CD14-positive monocyte (primary cell): ENCODE results near the gene SFMBT2. TPM values are rescaled to one million over a fixed set of nuclear protein-coding genes. Genes with fewer than 3 reads are reported as not detected.

Experiments used
- DNase-seq, 3 donors: peaks; one replicate each; pipeline ENCODE4 v3.0.0-alpha.2; 2011 to 2022
- H2AFZ ChIP-seq: 2 replicates; pipeline ENCODE4 v1.6.0; 2012; ENCODE audit warnings: mild to moderate bottlenecking, low read depth, low read length, inconsistent platforms; ENCODE audit not compliant: insufficient read depth, poor library complexity, severe bottlenecking
- H3K27ac ChIP-seq, 2 donors: 1 replicate in 1 of 2; 2 replicates in 1 of 2; pipeline ENCODE4 v1.5.1; 2012 to 2013; ENCODE audit warnings: low read length in 2 of 2, control low read depth in 1 of 2, inconsistent platforms in 1 of 2, low read depth in 1 of 2, mild to moderate bottlenecking in 1 of 2
- H3K27me3 ChIP-seq, 2 donors: one replicate each; pipeline versions ENCODE4 v1.6.0 to v1.6.1; 2011 to 2013; ENCODE audit warnings: low read length in 2 of 2; ENCODE audit not compliant: control insufficient read depth in 2 of 2, insufficient read depth in 2 of 2
- H3K36me3 ChIP-seq, 2 donors: replicated peaks in 1 of 2; 1 replicate in 1 of 2; 2 replicates in 1 of 2; pipeline versions ENCODE4 v1.5.1 to v1.6.1; 2012 to 2013; ENCODE audit warnings: low read length in 2 of 2, control low read depth in 1 of 2, inconsistent platforms in 1 of 2, mild to moderate bottlenecking in 1 of 2; ENCODE audit not compliant: insufficient read depth in 2 of 2, control insufficient read depth in 1 of 2
- H3K4me1 ChIP-seq, 2 donors: 1 replicate in 1 of 2; 2 replicates in 1 of 2; pipeline versions ENCODE4 v1.5.1 to v1.6.1; 2012 to 2013; ENCODE audit warnings: low read length in 2 of 2, control low read depth in 1 of 2, inconsistent platforms in 1 of 2, mild to moderate bottlenecking in 1 of 2, moderate library complexity in 1 of 2; ENCODE audit not compliant: insufficient read depth in 2 of 2, control insufficient read depth in 1 of 2
- H3K4me2 ChIP-seq: replicated peaks from 2 replicates; pipeline ENCODE3; 2012; ENCODE audit warnings: low read length, moderate library complexity, mild to moderate bottlenecking; ENCODE audit not compliant: poor library complexity, severe bottlenecking; ENCODE audit errors: extremely low read depth
- H3K4me3 ChIP-seq, 3 experiments: fragments of 200-600 bp in 1 of 3; sonication (generic) in 1 of 3; replicated peaks in 1 of 3; 1 replicate in 2 of 3; 2 replicates in 1 of 3; pipeline ENCODE4 v1.5.1; 2011 to 2013; ENCODE audit warnings: low read length in 3 of 3, mild to moderate bottlenecking in 3 of 3, control low read depth in 2 of 3, low read depth in 2 of 3, inconsistent platforms in 1 of 3, moderate library complexity in 1 of 3
- H3K79me2 ChIP-seq: 2 replicates; pipeline ENCODE4 v1.6.0; 2012; ENCODE audit warnings: mild to moderate bottlenecking, control low read depth, inconsistent platforms, low read length, moderate library complexity; ENCODE audit not compliant: insufficient read depth
- H3K9ac ChIP-seq: 2 replicates; pipeline ENCODE4 v1.6.0; 2017; ENCODE audit warnings: low read length, mild to moderate bottlenecking; ENCODE audit not compliant: insufficient read depth, poor library complexity, severe bottlenecking
- H3K9me3 ChIP-seq, 2 donors: replicated peaks in 1 of 2; 1 replicate in 1 of 2; 2 replicates in 1 of 2; pipeline versions ENCODE4 v1.5.1 to v1.6.1; 2012 to 2013; ENCODE audit warnings: low read length in 2 of 2, control low read depth in 1 of 2; ENCODE audit not compliant: control insufficient read depth in 1 of 2, insufficient read depth in 1 of 2
- H4K20me1 ChIP-seq: 2 replicates; pipeline ENCODE4 v1.6.0; 2012; ENCODE audit warnings: mild to moderate bottlenecking, low read length, control low read depth, moderate library complexity; ENCODE audit not compliant: insufficient read depth
- H3K27ac Mint-ChIP-seq, 7 donors: one replicate each; pipeline ENCODE4 v1.8.0; 2020; ENCODE audit warnings: mild to moderate bottlenecking in 7 of 7, mixed read lengths in 7 of 7, moderate library complexity in 6 of 7, inconsistent platforms in 2 of 7
- H3K27me3 Mint-ChIP-seq, 3 donors: one replicate each; pipeline ENCODE4 v1.8.0; 2021 to 2022; ENCODE audit warnings: low read depth in 3 of 3, mild to moderate bottlenecking in 3 of 3, mixed read lengths in 3 of 3, moderate library complexity in 3 of 3, inconsistent platforms in 1 of 3
- H3K36me3 Mint-ChIP-seq, 2 donors: one replicate each; pipeline ENCODE4 v1.8.0; 2020; ENCODE audit warnings: mixed read lengths in 2 of 2, inconsistent platforms in 1 of 2, mild to moderate bottlenecking in 1 of 2
- H3K4me1 Mint-ChIP-seq: one replicate; pipeline ENCODE4 v1.8.0; 2020; ENCODE audit warnings: mild to moderate bottlenecking, mixed read lengths
- H3K4me3 Mint-ChIP-seq, 2 donors: one replicate each; pipeline ENCODE4 v1.8.0; 2020; ENCODE audit warnings: mild to moderate bottlenecking in 2 of 2, mixed read lengths in 2 of 2, moderate library complexity in 1 of 2
- H3K9me3 Mint-ChIP-seq, 7 donors: one replicate each; pipeline ENCODE4 v1.8.0; 2020 to 2022; ENCODE audit warnings: mixed read lengths in 7 of 7, mild to moderate bottlenecking in 6 of 7, moderate library complexity in 6 of 7, inconsistent platforms in 2 of 7
- CTCF ChIP-seq: fragments of 200-600 bp; IDR thresholded peaks from one replicate; pipeline ENCODE4 v1.8.0; 2022; ENCODE audit warnings: antibody characterized with exemption, mild to moderate bottlenecking
- WGBS: methylation state at CpG from one replicate; pipeline ENCODE4 v1.1.5; 2013; ENCODE audit warnings: missing lambda C conversion rate; ENCODE audit not compliant: insufficient coverage; 5-methylcytosine and 5-hydroxymethylcytosine counted together
- intact Hi-C, 2 donors: fragments of 100-400 bp; cut with micrococcal nuclease; formaldehyde crosslinking; loops; one replicate each; pipeline versions ENCODE4 v1.15.0 to v1.15.1; 2023
- polyA plus RNA-seq, 3 donors: library from polyadenylated mRNA; depleted of rRNA in 1 of 3; unstranded in 2 of 3; stranded (reverse) in 1 of 3; fragments of 300-500 nt in 2 of 3; fragments of >200 nt in 1 of 3; fragmentation: Illumina TruSeq in 2 of 3; gene quantifications; 1 replicate in 2 of 3; 2 replicates in 1 of 3; pipeline ENCODE4 v1.2.3, GENCODE V29; 2012 to 2021

Gene SFMBT2
- polyA plus RNA-seq, 3 donors: 0.53 to 10.9 (median 1.6) TPM

GRCh38 chr10:7162331-7162730, 248.5 kb downstream of the SFMBT2 start:
- TF ChIP-seq CTCF: no peak
- intact Hi-C loops: no loop called here
- H3K36me3 Mint-ChIP-seq: peaks cover 62 to 65% of the 10 kb centered on the region in 2 donors
- WGBS: 98% methylated on average over 4 of the region's 8 CpGs
- no peak overlapping the region for H3K4me3 ChIP-seq
- H3K4me1 ChIP-seq: peaks cover 7 to 8% of the 10 kb centered on the region in 2 donors
- H4K20me1 ChIP-seq: no peaks in the 10 kb centered on the region
- H3K9me3 Mint-ChIP-seq: no peaks in the 10 kb centered on the region
- H3K9ac ChIP-seq: no peak overlapping the region
- H3K79me2 ChIP-seq: no peaks in the 10 kb centered on the region
- no peaks in the 10 kb centered on the region for H3K27me3 ChIP-seq
- H3K27me3 Mint-ChIP-seq: peaks cover 0 to 1% (median 1%) of the 10 kb centered on the region in 3 donors
- H3K4me1 Mint-ChIP-seq: peaks cover 7% of the 10 kb centered on the region
- peak overlapping the region in 1 of 2 donors; percentile 18 for H3K27ac ChIP-seq
- peak overlapping the region in 4 of 7 donors; percentile 5 to 58 (median 38) for H3K27ac Mint-ChIP-seq
- no peak for DNase-seq
- H2AFZ ChIP-seq: no peak overlapping the region
- H3K4me2 ChIP-seq: no peak overlapping the region
- peaks cover 41 to 83% of the 10 kb centered on the region in 2 donors for H3K36me3 ChIP-seq
- no peaks in the 10 kb centered on the region for H3K9me3 ChIP-seq
- no peak overlapping the region for H3K4me3 Mint-ChIP-seq

- Histone ChIP-seq H3K36me3 (peaks cover 37 to 77% of the 10 kb centered on the region in 2 donors), H3K9ac (no peak overlapping the region), H3K27ac (peak overlapping the region in 1 of 2 donors; percentile 18), H3K4me2 (no peak overlapping the region), H3K4me3 (no peak overlapping the region), H3K27me3 (no peaks in the 10 kb centered on the region), H3K9me3 (no peaks in the 10 kb centered on the region), H3K4me1 (peaks cover 13 to 15% of the 10 kb centered on the region in 2 donors), H2AFZ (no peak overlapping the region), H3K79me2 (no peaks in the 10 kb centered on the region), H4K20me1 (no peaks in the 10 kb centered on the region)
- intact Hi-C loops: no loop called here
- Mint-ChIP-seq H3K27ac (peak overlapping the region in 4 of 7 donors; percentile 5 to 58 (median 21)), H3K4me1 (peaks cover 14% of the 10 kb centered on the region), H3K27me3 (peaks cover 0 to 1% (median 1%) of the 10 kb centered on the region in 3 donors), H3K36me3 (peaks cover 56 to 58% of the 10 kb centered on the region in 2 donors), H3K9me3 (no peaks in the 10 kb centered on the region), H3K4me3 (no peak overlapping the region)
- 97% methylated on average over 10 of the region's 15 CpGs for WGBS
- no peak for DNase-seq
- TF ChIP-seq CTCF: no peak
These were observed 249.2 kb downstream of the SFMBT2 start for GRCh38 chr10:7161484-7162250.
